Measurements from ENCODE around the gene ENGASE.

The ENGASE gene

DNA sequence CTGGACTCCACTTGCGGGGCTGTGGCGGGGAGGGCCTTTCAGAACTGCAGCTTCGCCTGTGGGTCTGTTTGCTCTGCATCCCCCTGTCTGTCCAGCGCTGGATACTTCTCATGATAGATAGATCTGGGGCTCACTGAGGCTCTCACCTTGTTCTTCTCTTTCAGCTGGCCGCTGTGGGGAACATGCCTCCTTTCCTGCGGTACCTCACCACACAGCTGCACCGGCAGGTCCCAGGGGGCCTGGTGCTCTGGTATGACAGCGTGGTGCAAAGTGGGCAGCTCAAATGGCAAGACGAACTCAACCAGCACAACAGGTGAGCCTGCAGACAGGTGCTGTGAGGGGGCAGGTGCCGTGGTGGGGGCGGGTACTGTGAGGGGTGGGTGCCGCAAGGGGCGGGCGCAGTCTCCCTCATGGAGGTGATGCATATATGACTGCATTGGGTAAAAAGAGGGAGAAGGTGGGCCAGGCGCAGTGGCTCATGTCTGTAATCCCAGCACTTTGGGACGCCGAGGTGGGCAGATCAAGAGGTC lies 6.2 kb downstream of the ENGASE start:
- no peak for DNase-seq

DNA sequence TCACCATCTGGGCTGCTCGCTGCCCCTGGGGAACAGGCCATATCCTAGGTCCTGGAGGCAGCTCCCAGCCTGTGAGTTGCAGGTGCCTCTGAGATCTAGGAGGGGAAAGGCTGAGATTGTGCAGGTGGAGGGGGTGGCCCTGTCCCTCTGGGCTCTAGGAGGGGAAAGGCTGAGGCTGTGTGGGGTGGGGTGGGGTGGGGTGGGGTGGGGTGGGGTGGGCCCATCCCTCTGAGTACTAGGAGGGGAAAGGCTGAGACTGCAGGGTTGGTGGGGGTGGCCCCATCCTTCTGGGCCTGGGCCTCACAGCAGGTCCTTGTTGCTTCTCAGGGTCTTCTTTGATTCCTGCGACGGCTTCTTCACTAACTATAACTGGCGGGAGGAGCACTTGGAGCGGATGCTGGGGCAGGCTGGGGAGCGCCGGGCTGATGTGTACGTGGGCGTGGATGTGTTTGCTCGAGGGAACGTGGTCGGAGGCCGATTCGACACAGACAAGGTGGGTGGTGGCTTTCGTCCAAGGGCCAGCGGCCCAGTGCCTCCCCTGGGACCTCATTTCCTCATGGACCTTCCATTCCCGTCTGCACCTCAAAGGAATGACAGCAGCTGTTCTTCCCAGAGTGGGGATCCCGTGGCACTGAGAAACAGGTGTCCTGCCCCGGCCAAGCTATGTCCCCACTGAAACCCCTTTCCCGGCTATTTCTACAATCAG lies 7.1 kb downstream of the ENGASE start:
- no peak for DNase-seq

- DNase-seq: no peak
Observed at GRCh38 chr17:79082311-79083190, 7.9 kb downstream of the ENGASE start.

DNA sequence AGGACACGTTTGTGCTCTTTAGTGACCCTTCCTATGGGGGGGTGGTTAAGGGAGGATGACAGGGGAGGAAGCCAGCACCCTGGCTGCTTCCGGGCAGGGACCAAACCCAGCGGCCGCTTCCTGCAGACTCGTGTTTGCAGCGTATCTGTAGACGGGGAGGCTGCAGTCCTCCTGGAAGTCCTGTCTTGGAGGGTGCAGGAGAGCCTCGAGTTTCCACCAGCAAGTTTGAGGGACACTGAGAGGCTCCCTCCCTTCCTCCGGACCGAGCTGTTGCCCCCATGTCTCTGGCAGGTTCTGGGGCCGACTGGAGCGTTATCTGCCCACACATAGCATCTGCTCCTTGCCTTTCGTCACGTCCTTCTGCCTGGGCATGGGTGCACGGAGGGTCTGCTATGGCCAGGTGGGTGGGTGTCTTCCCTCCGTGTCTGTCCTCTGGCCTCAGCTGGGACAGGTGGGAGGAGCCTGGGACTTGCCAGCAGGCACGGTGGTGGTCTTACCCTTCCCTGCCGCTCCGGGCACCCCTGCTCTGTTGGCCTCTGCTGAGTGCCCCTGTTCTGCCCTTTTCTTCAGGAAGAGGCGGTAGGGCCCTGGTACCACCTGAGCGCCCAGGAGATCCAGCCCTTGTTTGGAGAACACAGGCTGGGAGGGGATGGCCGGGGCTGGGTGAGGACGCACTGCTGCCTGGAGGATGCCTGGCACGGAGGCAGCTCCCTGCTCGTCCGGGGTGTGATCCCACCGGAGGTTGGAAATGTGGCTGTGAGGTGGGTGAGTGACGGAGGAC lies 8.8 kb downstream of the ENGASE start:
- no peak for DNase-seq

GRCh38 chr17:79084291-79085153 lies 9.9 kb downstream of the ENGASE start:
- DNase-seq: no peak

- DNase-seq: no peak
Observed at GRCh38 chr17:79085154-79085920, 10.7 kb downstream of the ENGASE start.

GRCh38 chr17:79085921-79086551 lies 11.4 kb downstream of the ENGASE start:
- DNase-seq: no peak

DNA sequence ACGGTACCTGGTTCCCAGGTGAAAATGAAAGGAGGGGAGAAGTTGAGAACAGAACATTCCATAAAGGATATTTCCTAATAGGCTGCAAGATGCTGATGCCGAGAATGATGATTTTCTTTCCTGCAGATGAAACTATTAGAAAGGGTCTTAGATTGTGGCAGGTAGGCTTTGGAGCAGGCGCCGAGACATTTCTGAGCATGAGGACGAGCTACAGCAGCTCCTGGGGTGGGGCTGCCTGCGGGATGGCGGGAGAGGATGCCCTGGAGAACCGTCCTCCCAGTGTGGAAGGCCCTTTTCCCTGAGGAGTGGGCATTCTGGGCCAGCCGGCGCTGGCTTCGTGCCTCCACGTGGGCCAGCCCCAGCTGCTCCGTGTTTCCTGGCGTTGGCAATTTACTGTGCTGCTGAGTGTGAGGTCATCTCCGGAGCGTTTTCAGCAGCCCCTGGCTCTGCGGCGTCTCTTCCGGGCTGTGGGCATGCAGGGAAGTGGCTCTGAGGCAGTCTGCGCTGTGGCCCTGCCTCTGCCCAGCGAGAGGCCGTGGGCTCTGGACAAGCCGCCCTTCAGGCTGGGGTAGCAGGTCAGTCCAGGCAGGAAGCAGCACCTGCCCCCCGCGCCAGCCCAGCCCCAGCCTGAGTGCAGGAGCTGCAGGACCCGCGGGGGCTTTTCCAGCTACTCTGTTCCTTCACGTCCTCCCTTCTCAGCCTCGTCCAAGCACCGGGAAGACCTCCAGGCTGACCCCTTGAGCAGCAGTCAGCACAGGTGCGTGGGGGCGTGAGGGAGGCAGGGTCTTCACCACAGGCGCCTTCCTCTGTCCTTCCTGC lies 12.2 kb downstream of the ENGASE start:
- no peak for DNase-seq

DNA sequence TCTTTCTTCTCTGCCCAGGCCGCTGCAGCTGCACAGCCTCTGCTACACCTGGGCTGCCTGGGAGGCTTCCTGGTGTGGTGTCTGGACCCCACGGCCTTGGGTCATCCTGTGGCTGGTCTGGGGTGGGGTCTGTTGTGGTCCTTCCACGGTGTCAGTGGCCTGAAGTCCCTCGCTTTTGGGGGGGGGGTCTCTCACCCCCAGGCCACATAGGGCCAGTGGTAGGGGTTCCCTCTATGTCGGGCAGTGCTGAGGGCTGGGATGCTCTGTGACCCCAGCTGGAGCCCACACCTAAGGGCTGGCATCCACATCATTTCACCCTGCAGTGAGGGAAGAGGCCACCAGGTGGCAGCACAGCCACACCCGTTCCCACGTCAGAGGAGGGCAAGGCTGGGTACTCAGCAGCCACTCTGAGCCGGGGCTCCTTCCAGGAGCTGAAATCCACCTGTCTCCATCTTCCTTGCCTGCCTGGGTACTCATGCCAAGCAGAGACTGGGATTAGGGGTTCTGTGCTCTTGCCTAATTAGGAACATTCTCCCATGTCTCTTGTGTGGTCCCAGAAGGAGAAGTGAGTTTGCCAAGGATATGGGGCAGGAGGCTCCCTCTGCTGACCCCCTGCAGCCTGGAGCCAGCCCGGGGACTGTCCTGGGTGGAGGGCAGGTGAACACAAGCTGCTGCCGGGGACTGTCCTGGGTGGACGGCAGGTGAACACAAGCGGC lies 13.0 kb downstream of the ENGASE start:
- DNase-seq: no peak

GRCh38 chr17:79088247-79088996 lies 13.8 kb downstream of the ENGASE start:
- DNase-seq: no peak

GRCh38 chr17:79088997-79089328 lies 14.3 kb downstream of the ENGASE start:
- no peak for DNase-seq

- no peak for DNase-seq
Observed at GRCh38 chr17:79089720-79090442, 15.3 kb downstream of the ENGASE start.

DNA sequence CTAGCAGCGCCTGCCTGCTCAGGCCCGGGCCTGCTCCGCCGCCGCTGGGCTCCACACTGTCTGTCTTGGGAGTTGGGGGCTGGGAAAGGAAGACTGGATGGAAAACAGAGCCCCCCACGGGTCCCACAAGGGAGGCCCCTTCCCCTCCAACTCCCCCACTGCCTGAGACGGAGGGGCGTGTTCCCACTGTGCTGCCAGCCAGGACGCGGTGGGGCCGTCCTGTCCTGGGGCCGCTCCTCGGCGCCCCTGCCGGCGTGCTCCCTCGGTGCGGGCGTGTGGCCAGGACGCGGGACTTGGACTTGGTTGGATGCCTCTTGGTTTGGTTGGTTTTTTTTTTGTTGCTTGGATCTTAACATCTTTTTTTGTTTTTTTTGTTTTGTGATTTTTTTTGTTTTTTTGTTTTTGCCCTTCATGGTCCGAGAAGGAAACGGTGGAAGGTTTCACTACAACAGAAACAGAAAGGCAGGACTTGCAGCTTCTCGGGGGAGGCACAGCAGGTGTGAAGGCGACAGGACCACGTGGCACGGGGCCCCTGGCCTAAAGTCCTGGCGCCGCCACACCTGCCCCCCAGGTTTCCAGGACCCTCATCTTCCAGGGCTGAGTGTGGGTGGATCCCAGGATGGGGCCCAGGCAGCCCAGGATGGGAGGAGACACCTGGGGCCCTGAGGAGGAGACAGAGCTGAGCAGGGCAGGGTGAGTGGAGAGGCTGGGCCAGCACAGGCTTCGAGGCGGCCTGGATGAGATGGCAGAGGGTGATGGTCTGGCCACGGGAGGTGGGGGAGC lies 16.0 kb downstream of the ENGASE start:
- no peak for DNase-seq

- no peak for DNase-seq
Observed at GRCh38 chr17:79091226-79091670, 16.6 kb downstream of the ENGASE start.

- no peak for DNase-seq
Observed at GRCh38 chr17:79092567-79092966, 17.9 kb downstream of the ENGASE start.

GRCh38 chr17:79093270-79093669 lies 18.6 kb downstream of the ENGASE start:
- no peak for DNase-seq

DNA sequence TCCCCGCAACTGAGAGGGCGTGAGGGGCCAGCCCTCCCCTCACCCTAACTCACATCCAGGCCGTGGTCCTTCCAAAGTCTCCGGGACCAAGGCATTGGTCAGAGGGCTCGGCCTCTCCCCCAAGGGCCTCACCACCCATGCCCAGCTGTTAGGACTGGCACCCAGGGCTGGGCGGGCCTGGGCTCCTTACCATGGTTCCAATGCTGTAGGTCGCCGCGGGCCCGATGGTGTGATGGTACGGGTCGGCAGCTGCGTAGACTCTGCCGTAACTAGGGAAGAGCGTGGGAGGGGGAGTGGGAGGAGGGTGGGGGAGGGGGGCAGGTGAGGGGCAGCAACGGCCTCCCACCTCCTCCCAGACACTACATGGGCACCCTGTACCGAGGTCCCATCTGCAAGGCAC lies 19.6 kb downstream of the ENGASE start:
- DNase-seq: no peak

Measured in cortex of kidney (tissue), 1 donor.